ENCODE measurements around the gene UNC119. TPM values are rescaled to one million over a fixed set of nuclear protein-coding genes. Genes with fewer than 3 reads are reported as not detected.

Gene UNC119
- polyA plus RNA-seq, 3 donors: 77.5 to 189 (median 80.2) TPM

- peaks cover 59% of the 10 kb centered on the region for H3K79me2 ChIP-seq (ENCODE audit: insufficient read depth, low read length)
- H3K4me3 Mint-ChIP-seq: no peak overlapping the region
- H3K9me3 Mint-ChIP-seq: no peaks in the 10 kb centered on the region
- peaks cover 44% of the 10 kb centered on the region for H3K4me1 Mint-ChIP-seq
- H3K4me3 ChIP-seq (replicated peaks in 1 of 3; ENCODE audit: low read depth in 2 of 3, low read length in 3 of 3): no peak overlapping the region
- H3K27ac ChIP-seq (ENCODE audit: low read depth in 1 of 2, low read length in 2 of 2): no peak overlapping the region
- intact Hi-C loops (cut with micrococcal nuclease): no loop called here
- H2AFZ ChIP-seq (ENCODE audit: insufficient read depth, low read depth, low read length, poor library complexity, severe bottlenecking): no peak overlapping the region
- H3K4me1 ChIP-seq (ENCODE audit: control insufficient read depth in 1 of 2, insufficient read depth in 2 of 2, low read length in 2 of 2): peaks cover 34 to 49% of the 10 kb centered on the region in 2 donors
- peaks cover 26% of the 10 kb centered on the region for H4K20me1 ChIP-seq (ENCODE audit: insufficient read depth, low read length)
- no peak for TF ChIP-seq CTCF (IDR thresholded peaks at IDR 0.05)
- WGBS (ENCODE audit: insufficient coverage): no CpG with 5 or more reads among the region's 1 CpG
- peaks cover 10 to 15% of the 10 kb centered on the region in 2 donors for H3K36me3 Mint-ChIP-seq
- no peaks in the 10 kb centered on the region for H3K36me3 ChIP-seq (replicated peaks in 1 of 2; ENCODE audit: control insufficient read depth in 1 of 2, insufficient read depth in 2 of 2, low read length in 2 of 2)
- no peak overlapping the region for H3K4me2 ChIP-seq (replicated peaks; ENCODE audit: extremely low read depth, low read length, poor library complexity, severe bottlenecking)
- no peaks in the 10 kb centered on the region for H3K9me3 ChIP-seq (replicated peaks in 1 of 2; ENCODE audit: control insufficient read depth in 1 of 2, insufficient read depth in 1 of 2, low read length in 2 of 2)
- H3K27me3 Mint-ChIP-seq (ENCODE audit: low read depth in 3 of 3): peaks cover 0 to 2% (median 0%) of the 10 kb centered on the region in 3 donors
- H3K9ac ChIP-seq (ENCODE audit: insufficient read depth, low read length, poor library complexity, severe bottlenecking): no peak overlapping the region
- H3K27ac Mint-ChIP-seq: peak overlapping the region in 1 of 7 donors; percentile 4
- no peaks in the 10 kb centered on the region for H3K27me3 ChIP-seq (ENCODE audit: control insufficient read depth in 2 of 2, insufficient read depth in 2 of 2, low read length in 2 of 2)
- no peak for DNase-seq
Observed at GRCh38 chr17:28569446-28569845, 17.0 kb upstream of the UNC119 start.

- H3K36me3 ChIP-seq (replicated peaks in 1 of 2; ENCODE audit: control insufficient read depth in 1 of 2, insufficient read depth in 2 of 2, low read length in 2 of 2): peaks cover 15 to 16% of the 10 kb centered on the region in 2 donors
- Mint-ChIP-seq H3K27me3 (ENCODE audit: low read depth in 3 of 3) (no peaks in the 10 kb centered on the region), H3K4me3 (peak overlapping the region; percentile 42 to 44), H3K9me3 (peaks cover 0 to 2% (median 0%) of the 10 kb centered on the region in 7 donors), H3K36me3 (peaks cover 23 to 32% of the 10 kb centered on the region in 2 donors), H3K27ac (peak overlapping the region; percentile 46 to 91 (median 84)), H3K4me1 (peaks cover 42% of the 10 kb centered on the region)
- H3K4me2 ChIP-seq (replicated peaks; ENCODE audit: extremely low read depth, low read length, poor library complexity, severe bottlenecking): no peak overlapping the region
- H3K27ac ChIP-seq (ENCODE audit: low read depth in 1 of 2, low read length in 2 of 2): peak overlapping the region in 1 of 2 donors; percentile 27
- no peaks in the 10 kb centered on the region for H3K27me3 ChIP-seq (ENCODE audit: control insufficient read depth in 2 of 2, insufficient read depth in 2 of 2, low read length in 2 of 2)
- peaks cover 64% of the 10 kb centered on the region for H3K79me2 ChIP-seq (ENCODE audit: insufficient read depth, low read length)
- 0% methylated on average over 1 of the region's 3 CpGs for WGBS (ENCODE audit: insufficient coverage)
- peaks cover 34% of the 10 kb centered on the region for H4K20me1 ChIP-seq (ENCODE audit: insufficient read depth, low read length)
- H3K4me3 ChIP-seq (replicated peaks in 1 of 3; ENCODE audit: low read depth in 2 of 3, low read length in 3 of 3): no peak overlapping the region
- H3K9ac ChIP-seq (ENCODE audit: insufficient read depth, low read length, poor library complexity, severe bottlenecking): no peak overlapping the region
- DNase-seq: peak; percentile 49 to 76 (median 73)
- intact Hi-C loops (cut with micrococcal nuclease): no loop called here
- no peaks in the 10 kb centered on the region for H3K9me3 ChIP-seq (replicated peaks in 1 of 2; ENCODE audit: control insufficient read depth in 1 of 2, insufficient read depth in 1 of 2, low read length in 2 of 2)
- H2AFZ ChIP-seq (ENCODE audit: insufficient read depth, low read depth, low read length, poor library complexity, severe bottlenecking): no peak overlapping the region
- peaks cover 34 to 49% of the 10 kb centered on the region in 2 donors for H3K4me1 ChIP-seq (ENCODE audit: control insufficient read depth in 1 of 2, insufficient read depth in 2 of 2, low read length in 2 of 2)
- no peak for TF ChIP-seq CTCF (IDR thresholded peaks at IDR 0.05)
Observed at GRCh38 chr17:28567604-28568003, 15.2 kb upstream of the UNC119 start.

Data from CD14-positive monocyte (primary cell).